ENCODE results near the gene CDH16.

Gene CDH16

DNA sequence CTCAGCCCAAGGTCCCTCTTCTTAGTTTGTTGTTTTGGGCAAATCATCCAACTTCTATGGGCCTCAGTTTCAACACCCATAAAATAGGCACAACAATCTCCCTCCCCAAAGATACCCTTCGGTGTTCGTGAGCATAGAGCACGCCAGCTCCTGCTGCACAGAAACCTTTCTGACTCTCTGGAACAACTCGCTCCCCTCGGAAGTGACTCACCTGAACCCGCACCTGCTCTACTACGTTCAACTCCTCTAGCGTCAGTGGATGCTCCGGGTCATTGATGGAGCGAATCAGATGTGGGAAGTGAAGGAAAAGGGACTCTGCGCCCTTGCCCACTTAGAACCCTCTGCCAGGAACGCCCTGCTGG, 15.1 kb upstream of the CDH16 start:
- DNase-seq (ENCODE audit: low read depth in 1 of 2, low spot score in 1 of 2) = no peak
- Histone ChIP-seq H3K4me3 (replicated peaks; ENCODE audit: insufficient read depth, low read length) (peak overlapping the region; percentile 100), H3K27me3 (ENCODE audit: insufficient read depth, poor library complexity, severe bottlenecking) (no peaks in the 10 kb centered on the region), H3K27ac (replicated peaks) (peak overlapping the region; percentile 89)
- TF ChIP-seq POLR2AphosphoS5 (IDR thresholded peaks at IDR 0.05; ENCODE audit: low read depth) = no peak
- TF ChIP-seq, protein P1, sequence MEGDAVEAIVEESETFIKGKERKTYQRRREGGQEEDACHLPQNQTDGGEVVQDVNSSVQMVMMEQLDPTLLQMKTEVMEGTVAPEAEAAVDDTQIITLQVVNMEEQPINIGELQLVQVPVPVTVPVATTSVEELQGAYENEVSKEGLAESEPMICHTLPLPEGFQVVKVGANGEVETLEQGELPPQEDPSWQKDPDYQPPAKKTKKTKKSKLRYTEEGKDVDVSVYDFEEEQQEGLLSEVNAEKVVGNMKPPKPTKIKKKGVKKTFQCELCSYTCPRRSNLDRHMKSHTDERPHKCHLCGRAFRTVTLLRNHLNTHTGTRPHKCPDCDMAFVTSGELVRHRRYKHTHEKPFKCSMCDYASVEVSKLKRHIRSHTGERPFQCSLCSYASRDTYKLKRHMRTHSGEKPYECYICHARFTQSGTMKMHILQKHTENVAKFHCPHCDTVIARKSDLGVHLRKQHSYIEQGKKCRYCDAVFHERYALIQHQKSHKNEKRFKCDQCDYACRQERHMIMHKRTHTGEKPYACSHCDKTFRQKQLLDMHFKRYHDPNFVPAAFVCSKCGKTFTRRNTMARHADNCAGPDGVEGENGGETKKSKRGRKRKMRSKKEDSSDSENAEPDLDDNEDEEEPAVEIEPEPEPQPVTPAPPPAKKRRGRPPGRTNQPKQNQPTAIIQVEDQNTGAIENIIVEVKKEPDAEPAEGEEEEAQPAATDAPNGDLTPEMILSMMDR (IDR thresholded peaks at IDR 0.05; ENCODE audit: insufficient read depth, low read length) = no peak
- TF ChIP-seq, protein P2, sequence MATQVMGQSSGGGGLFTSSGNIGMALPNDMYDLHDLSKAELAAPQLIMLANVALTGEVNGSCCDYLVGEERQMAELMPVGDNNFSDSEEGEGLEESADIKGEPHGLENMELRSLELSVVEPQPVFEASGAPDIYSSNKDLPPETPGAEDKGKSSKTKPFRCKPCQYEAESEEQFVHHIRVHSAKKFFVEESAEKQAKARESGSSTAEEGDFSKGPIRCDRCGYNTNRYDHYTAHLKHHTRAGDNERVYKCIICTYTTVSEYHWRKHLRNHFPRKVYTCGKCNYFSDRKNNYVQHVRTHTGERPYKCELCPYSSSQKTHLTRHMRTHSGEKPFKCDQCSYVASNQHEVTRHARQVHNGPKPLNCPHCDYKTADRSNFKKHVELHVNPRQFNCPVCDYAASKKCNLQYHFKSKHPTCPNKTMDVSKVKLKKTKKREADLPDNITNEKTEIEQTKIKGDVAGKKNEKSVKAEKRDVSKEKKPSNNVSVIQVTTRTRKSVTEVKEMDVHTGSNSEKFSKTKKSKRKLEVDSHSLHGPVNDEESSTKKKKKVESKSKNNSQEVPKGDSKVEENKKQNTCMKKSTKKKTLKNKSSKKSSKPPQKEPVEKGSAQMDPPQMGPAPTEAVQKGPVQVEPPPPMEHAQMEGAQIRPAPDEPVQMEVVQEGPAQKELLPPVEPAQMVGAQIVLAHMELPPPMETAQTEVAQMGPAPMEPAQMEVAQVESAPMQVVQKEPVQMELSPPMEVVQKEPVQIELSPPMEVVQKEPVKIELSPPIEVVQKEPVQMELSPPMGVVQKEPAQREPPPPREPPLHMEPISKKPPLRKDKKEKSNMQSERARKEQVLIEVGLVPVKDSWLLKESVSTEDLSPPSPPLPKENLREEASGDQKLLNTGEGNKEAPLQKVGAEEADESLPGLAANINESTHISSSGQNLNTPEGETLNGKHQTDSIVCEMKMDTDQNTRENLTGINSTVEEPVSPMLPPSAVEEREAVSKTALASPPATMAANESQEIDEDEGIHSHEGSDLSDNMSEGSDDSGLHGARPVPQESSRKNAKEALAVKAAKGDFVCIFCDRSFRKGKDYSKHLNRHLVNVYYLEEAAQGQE (IDR thresholded peaks at IDR 0.05; ENCODE audit: insufficient replicate concordance, low read depth) = no peak
- no peak for TF ChIP-seq GABPA (IDR thresholded peaks at IDR 0.05; ENCODE audit: low read depth)

DNA sequence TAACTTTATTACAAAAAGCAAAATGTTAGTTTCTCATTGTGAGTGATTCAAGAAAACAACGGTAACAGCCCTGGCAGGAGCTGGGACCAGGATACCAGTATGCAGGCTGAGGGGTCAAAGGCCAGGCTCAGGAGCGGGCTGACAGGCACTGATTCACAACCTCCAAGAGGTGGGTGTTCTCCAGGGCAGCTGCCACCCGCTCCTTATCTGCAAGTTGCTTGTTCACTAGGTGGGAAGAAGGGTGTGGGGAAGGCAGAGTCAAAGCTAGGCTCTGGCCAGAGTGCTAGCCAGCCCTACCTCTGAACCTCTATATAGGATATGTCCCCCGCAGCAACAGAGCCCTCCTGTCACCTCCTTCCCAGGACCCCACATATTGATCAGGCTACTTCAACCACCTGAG, 13.4 kb upstream of the CDH16 start:
- TF ChIP-seq, protein P2 (IDR thresholded peaks at IDR 0.05; ENCODE audit: insufficient replicate concordance, low read depth) = no peak
- TF ChIP-seq POLR2AphosphoS5 (IDR thresholded peaks at IDR 0.05; ENCODE audit: low read depth) (no peak), GABPA (IDR thresholded peaks at IDR 0.05; ENCODE audit: low read depth) (no peak), SPI1 (IDR thresholded peaks at IDR 0.05; ENCODE audit: borderline replicate concordance, low read depth) (no peak)
- TF ChIP-seq, protein P1 (IDR thresholded peaks at IDR 0.05; ENCODE audit: insufficient read depth, low read length) = no peak
- DNase-seq (ENCODE audit: low read depth in 1 of 2, low spot score in 1 of 2) = no peak
- Histone ChIP-seq H3K4me3 (replicated peaks; ENCODE audit: insufficient read depth, low read length) (no peak overlapping the region), H3K27me3 (ENCODE audit: insufficient read depth, poor library complexity, severe bottlenecking) (no peaks in the 10 kb centered on the region), H3K27ac (replicated peaks) (no peak overlapping the region)

DNA sequence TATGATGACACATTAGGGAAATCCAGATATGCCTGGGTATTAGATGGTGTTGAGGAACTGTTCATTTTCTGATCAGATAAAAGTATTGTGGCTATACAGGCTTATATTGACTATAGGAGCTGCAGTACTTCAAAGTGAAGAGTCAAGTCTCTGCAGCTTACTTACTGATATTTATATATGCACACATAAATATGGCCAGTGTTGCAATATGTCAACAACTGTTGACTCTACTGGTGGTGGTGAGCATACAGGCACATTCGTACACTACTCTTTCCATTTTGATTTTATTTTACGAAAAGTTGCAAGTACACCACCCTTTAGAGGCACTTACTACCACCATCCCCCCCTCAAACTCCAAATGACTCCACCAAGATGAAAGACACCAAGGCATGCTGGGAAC, 13.0 kb upstream of the CDH16 start:
- no peak overlapping the region for H3K4me3 ChIP-seq (replicated peaks; ENCODE audit: insufficient read depth, low read length)
- TF ChIP-seq, protein P2 (IDR thresholded peaks at IDR 0.05; ENCODE audit: insufficient replicate concordance, low read depth) = no peak
- no peak for TF ChIP-seq GABPA (IDR thresholded peaks at IDR 0.05; ENCODE audit: low read depth)
- TF ChIP-seq SPI1 (IDR thresholded peaks at IDR 0.05; ENCODE audit: borderline replicate concordance, low read depth) = no peak
- TF ChIP-seq, protein P1 (IDR thresholded peaks at IDR 0.05; ENCODE audit: insufficient read depth, low read length) = no peak
- TF ChIP-seq POLR2AphosphoS5 (IDR thresholded peaks at IDR 0.05; ENCODE audit: low read depth) = no peak
- DNase-seq (ENCODE audit: low read depth in 1 of 2, low spot score in 1 of 2) = no peak
- H3K27ac ChIP-seq (replicated peaks) = no peak overlapping the region
- no peaks in the 10 kb centered on the region for H3K27me3 ChIP-seq (ENCODE audit: insufficient read depth, poor library complexity, severe bottlenecking)

Data from HL-60 (cell line).